Heart right ventricle (tissue), 16 donors: Measurements from ENCODE around the gene HOXD8. TPM values are rescaled to one million over a fixed set of nuclear protein-coding genes. Genes with fewer than 3 reads are reported as not detected.
A peak's percentile ranks its signal among the peaks of the same experiment; 100 is the strongest.

ENCODE experiments used
- ATAC-seq, 8 donors: fragments of 200-7000 bp; cut with Tn5 transposase; one replicate each; pipeline ENCODE4 v1.9.1; 2020; ENCODE audit warnings: mild to moderate bottlenecking in 8 of 8, moderate library complexity in 8 of 8, moderate number of reproducible peaks in 1 of 8
- DNase-seq, 2 donors: peaks; one replicate each; pipeline ENCODE4 v3.0.0-alpha.2; 2020
- H3K27ac ChIP-seq, 10 donors: fragments of 200-600 bp; sonication (generic) in 2 of 10; one replicate each; pipeline versions ENCODE4 v1.5.0 to v1.8.0; 2020 to 2022; ENCODE audit warnings: mild to moderate bottlenecking in 3 of 10
- H3K27me3 ChIP-seq, 7 donors: fragments of 200-600 bp; one replicate each; pipeline ENCODE4 v1.8.0; 2021 to 2022; ENCODE audit warnings: mild to moderate bottlenecking in 2 of 7
- H3K36me3 ChIP-seq, 9 donors: fragments of 200-600 bp; sonication (generic) in 1 of 9; one replicate each; pipeline versions ENCODE4 v1.5.0 to v1.8.0; 2020 to 2022; ENCODE audit warnings: mild to moderate bottlenecking in 2 of 9
- H3K4me1 ChIP-seq, 9 donors: fragments of 200-600 bp; sonication (generic) in 1 of 9; one replicate each; pipeline versions ENCODE4 v1.5.0 to v1.8.0; 2020 to 2022; ENCODE audit warnings: mild to moderate bottlenecking in 4 of 9
- H3K4me3 ChIP-seq, 10 donors: fragments of 200-600 bp; sonication (generic) in 2 of 10; one replicate each; pipeline versions ENCODE4 v1.5.0 to v1.8.0; 2020 to 2022; ENCODE audit warnings: mild to moderate bottlenecking in 7 of 10, moderate library complexity in 2 of 10
- H3K9me3 ChIP-seq, 11 donors: fragments of 200-600 bp in 10 of 11; sonication (generic) in 2 of 11; one replicate each; pipeline versions ENCODE4 v1.5.0 to v1.8.0; 2013 to 2022; ENCODE audit warnings: mild to moderate bottlenecking in 2 of 11, control low read depth in 1 of 11, moderate library complexity in 1 of 11
- CTCF ChIP-seq, 9 donors: fragments of 200-600 bp; sonication (generic) in 2 of 9; IDR thresholded peaks; one replicate each; pipeline versions ENCODE4 v1.5.0 to v1.8.0; 2021 to 2022; ENCODE audit warnings: antibody characterized with exemption in 9 of 9, mild to moderate bottlenecking in 5 of 9, moderate library complexity in 1 of 9
- WGBS, 2 donors: extraction: QIAGEN DNeasy Blood & Tissue Kit; methylation state at CpG; one replicate each; pipeline ENCODE4 v1.1.7; 2013; ENCODE audit warnings: inconsistent platforms in 1 of 2; 5-methylcytosine and 5-hydroxymethylcytosine counted together
- intact Hi-C, 10 donors: fragments of 100-400 bp; cut with DNase I; formaldehyde crosslinking; loops; one replicate each; pipeline versions ENCODE4 v1.11.1 to v1.14.2; 2022
- polyA plus RNA-seq, 2 donors: library from polyadenylated mRNA; stranded (reverse); fragments of 200-250 nt; gene quantifications; one replicate each; pipeline ENCODE4 v1.2.3, GENCODE V29; 2013
- total RNA-seq, 10 donors: library from RNA; stranded (reverse); fragmentation: NEBNext Ultra II Directional in 3 of 10; extraction: Animal tissue kit (Norgen Biotek cat#: 25700) in 3 of 10; gene quantifications; one replicate each; pipeline versions ENCODE4 v1.2.1 to v1.2.4, GENCODE V29; 2021 to 2023
- donor health status: Arrhythmogenic right ventricular cardiomyopathy.
- donor health status: ischemic (EF 13 %, LVEDD 7.1; RV severe dilation, severe dysfunction).
- donor health status: healthy with polysubstance abuse.
- donor health status: DM: no; HTN: yes; CAD: no.
- donor health status: DM: no; HTN: no; CAD: no.
- donor health status: ischemic (EF 25% LVEDD 6.9; RV normal size, moderate dysfunction).
- donor health status: ischemic (EF 25% LVEDD 5.7; RV mildly dilated, moderate dysfunction).
- donor health status: healthy.
- donor health status: DM: yes; HTN: yes; CAD: no.
- donor health status: Ischemic cardiomyopathy.
- donor health status: ischemic (EF 35%, LVEDD 5.7; RV mildly dilated, moderate dysfunction).
- donor health status: nonischemic (EF 11% LVEDD 7.7; RV severe dilation, severe dysfunction).
- donor health status: DM: yes; HTN: yes; CAD: no.
- donor health status: PGD.
- donor health status: ischemic (EF 29% LVEDD 5.4; RV normal size, mild dysfunction).
- donor health status: nonischemic (EF 23%, LVEDD 6.1; RV moderate dilation, normal function).

The HOXD8 gene
- total and polyA plus RNA-seq, 12 donors = 0.26 to 1.5 (median 0.42) TPM; not detected in 2

DNA sequence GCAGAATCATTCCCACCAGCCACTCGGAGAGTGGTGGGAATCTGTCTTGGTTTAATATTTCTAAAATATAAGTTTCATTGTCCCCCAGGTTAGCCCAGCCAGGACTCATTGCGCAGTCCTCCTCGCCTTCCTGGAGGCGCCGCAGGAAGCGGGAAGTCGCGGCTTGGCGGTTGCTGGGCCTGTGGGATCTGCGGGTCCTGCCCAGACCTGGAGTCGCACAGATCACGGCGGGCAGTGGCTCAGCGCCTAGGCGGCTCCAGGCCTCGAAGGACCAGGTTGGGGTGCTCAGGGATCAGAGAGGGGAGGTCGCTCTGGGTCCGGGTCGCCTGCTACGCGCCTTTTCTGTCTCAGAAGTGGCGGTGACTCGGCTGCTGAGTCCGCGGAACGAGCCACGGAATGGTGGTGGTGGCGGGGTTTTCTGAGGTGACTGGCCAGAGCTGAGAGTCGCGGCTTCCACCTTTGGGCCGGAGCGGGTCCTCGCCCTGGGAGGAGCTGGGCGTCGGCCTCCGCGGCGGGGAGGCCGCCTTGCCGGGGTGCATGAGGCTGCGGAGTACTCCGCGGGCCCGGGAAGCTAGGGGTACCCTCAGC, 30.3 kb downstream of the HOXD8 start:
- WGBS, 2 donors = 4 to 9% methylated on average over 44 of the region's 44 CpGs
- peaks cover 68 to 100% (median 100%) of the 10 kb centered on the region in 7 donors for H3K27me3 ChIP-seq

DNA sequence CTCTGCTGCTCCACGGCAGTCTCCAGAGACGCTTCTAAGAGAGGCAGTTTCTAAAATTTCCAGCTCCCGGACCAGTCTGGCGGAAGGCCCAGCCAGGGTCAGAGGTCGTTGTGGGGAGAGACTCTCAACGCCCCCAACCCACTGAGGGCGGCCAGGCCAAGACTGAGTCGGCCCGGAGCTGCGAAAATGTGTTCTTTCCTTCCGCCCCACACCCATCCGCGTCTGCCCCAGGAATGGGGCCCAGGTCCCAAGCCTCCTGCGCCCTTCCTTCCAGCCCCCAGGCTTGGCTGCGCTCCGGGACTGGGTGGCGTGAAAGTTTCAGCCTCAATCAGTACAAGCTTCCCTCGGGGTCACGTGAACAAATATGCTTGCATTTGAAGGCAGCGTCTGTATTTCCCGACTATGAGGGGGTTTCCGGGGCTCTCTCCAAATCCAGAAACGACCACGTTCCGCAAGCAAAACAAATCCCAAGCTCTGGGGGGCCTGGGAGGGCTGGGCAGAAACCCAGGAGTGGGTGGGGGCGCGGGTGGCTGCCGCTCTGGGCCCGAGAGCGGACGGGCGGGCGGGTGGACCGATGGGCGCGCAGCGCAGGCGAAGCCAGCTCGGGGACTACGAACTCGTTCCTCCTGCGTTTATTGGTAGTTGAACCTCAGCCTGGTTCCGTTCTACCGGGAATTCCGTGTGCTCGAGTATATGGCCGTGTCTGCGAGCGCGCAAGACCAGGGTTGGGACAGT, 30.9 kb downstream of the HOXD8 start:
- ATAC-seq = peak in 1 of 8 donors; percentile 40

More for the DNA sequence above, 30.3 kb downstream of the HOXD8 start:
- TF ChIP-seq CTCF (IDR thresholded peaks at IDR 0.05) = no peak
- Histone ChIP-seq H3K9me3 (no peaks in the 10 kb centered on the region), H3K4me1 (peaks cover 7 to 47% (median 24%) of the 10 kb centered on the region in 9 donors), H3K4me3 (peak overlapping the region in 5 of 10 donors; percentile 5 to 37 (median 20)), H3K36me3 (no peaks in the 10 kb centered on the region), H3K27ac (peak overlapping the region in 1 of 10 donors; percentile 15)
- no peak for DNase-seq
- intact Hi-C loops = no loop called here
- ATAC-seq = peak in 2 of 8 donors; percentile 30 to 53

DNA sequence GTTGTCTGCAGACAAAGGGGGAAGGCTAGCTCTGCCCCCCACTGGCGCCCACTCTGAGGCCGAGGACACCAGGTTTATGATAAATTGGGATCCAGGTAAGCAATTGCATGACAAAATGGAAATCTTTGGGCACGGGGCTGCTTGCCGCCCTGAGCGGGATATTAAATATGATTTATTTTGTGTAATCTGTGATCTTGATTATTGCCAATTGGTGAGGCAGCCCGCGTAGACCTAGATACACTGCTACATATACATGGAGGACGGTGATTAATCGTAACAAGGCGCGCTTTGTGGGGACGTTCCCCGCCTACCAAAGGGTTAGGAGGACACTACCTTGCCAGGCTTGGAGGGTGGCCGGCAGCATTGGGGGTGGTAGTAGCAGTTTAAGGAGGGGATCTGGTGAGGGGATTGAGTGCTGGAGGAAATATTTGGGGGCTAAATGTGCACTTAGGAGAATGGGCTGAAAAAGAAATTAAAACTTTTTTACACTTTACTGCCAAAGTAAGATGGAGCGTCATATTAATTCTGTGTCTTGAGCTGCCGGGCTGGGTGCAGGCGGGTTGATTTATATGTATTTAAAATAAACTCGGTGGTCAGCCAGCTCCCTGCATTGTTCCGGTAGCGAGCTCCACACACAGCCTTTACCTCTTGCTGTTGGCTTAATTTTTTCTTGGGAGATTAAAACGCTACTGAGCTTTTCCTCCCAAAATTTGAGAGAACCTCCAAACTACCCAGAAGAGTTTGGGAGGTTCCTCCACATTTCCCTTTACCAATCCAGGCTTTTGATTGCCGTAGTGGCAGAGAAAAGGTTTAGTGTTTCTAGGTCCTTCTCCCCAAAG, 31.7 kb downstream of the HOXD8 start:
- no peak for DNase-seq
- TF ChIP-seq CTCF (IDR thresholded peaks at IDR 0.05) = no peak
- H3K36me3 ChIP-seq = no peaks in the 10 kb centered on the region
- no peak for ATAC-seq
- H3K9me3 ChIP-seq = no peaks in the 10 kb centered on the region
- peaks cover 7 to 54% (median 29%) of the 10 kb centered on the region in 9 donors for H3K4me1 ChIP-seq
- WGBS, 2 donors = 13 to 25% methylated on average over 22 of the region's 22 CpGs
- peak overlapping the region in 2 of 10 donors; percentile 20 to 37 for H3K4me3 ChIP-seq
- intact Hi-C loops = no loop called here
- H3K27me3 ChIP-seq = peaks cover 79 to 100% (median 100%) of the 10 kb centered on the region in 7 donors
- no peak overlapping the region for H3K27ac ChIP-seq

More for the DNA sequence above, 30.9 kb downstream of the HOXD8 start:
- H3K4me1 ChIP-seq = peaks cover 7 to 54% (median 29%) of the 10 kb centered on the region in 9 donors
- no peak for TF ChIP-seq CTCF (IDR thresholded peaks at IDR 0.05)
- H3K36me3 ChIP-seq = no peaks in the 10 kb centered on the region
- WGBS, 2 donors = 2 to 9% methylated on average over 50 of the region's 50 CpGs
- peak overlapping the region in 5 of 10 donors; percentile 5 to 37 (median 21) for H3K4me3 ChIP-seq
- no peaks in the 10 kb centered on the region for H3K9me3 ChIP-seq
- DNase-seq = no peak
- peaks cover 75 to 100% (median 100%) of the 10 kb centered on the region in 7 donors for H3K27me3 ChIP-seq
- peak overlapping the region in 1 of 10 donors; percentile 15 for H3K27ac ChIP-seq
- intact Hi-C loops = no loop called here
